Measurements from ENCODE around the gene RALY. TPM values are rescaled to one million over a fixed set of nuclear protein-coding genes. Genes with fewer than 3 reads are reported as not detected.

The RALY gene
- total RNA-seq, 1 donor from 2014 or later = 104 TPM

GRCh38 chr20:34040300-34040995 is 46.7 kb downstream of the RALY start:
- DNase-seq (peak; percentile 59), ATAC-seq (peak; percentile 79)
- intact Hi-C loops (cut with micrococcal nuclease) = no loop called here

GRCh38 chr20:34041226-34041625 is 47.5 kb downstream of the RALY start:
- DNase-seq (no peak), ATAC-seq (no peak)
- intact Hi-C loops (cut with micrococcal nuclease) = no loop called here

GRCh38 chr20:34042262-34042661 is 48.6 kb downstream of the RALY start:
- DNase-seq (peak; percentile 34), ATAC-seq (peak; percentile 75)
- intact Hi-C loops (cut with micrococcal nuclease) = no loop called here

- intact Hi-C loops (cut with micrococcal nuclease) = no loop called here
- peak; percentile 5 for ATAC-seq
- DNase-seq = no peak
Measured at GRCh38 chr20:34043025-34043424, 49.3 kb downstream of the RALY start.

GRCh38 chr20:34045294-34045693 is 51.6 kb downstream of the RALY start:
- ATAC-seq (peak; percentile 66), DNase-seq (peak; percentile 49)
- intact Hi-C loops (cut with micrococcal nuclease) = no loop called here

GRCh38 chr20:34045930-34046725 is 52.4 kb downstream of the RALY start:
- no peak for ATAC-seq
- no peak for DNase-seq
- intact Hi-C loops (cut with micrococcal nuclease) = no loop called here

GRCh38 chr20:34047010-34047687 is 53.4 kb downstream of the RALY start:
- DNase-seq (no peak), ATAC-seq (no peak)
- intact Hi-C loops (cut with micrococcal nuclease) = no loop called here

GRCh38 chr20:34047917-34048316 is 54.2 kb downstream of the RALY start:
- DNase-seq = no peak
- no peak for ATAC-seq
- intact Hi-C loops (cut with micrococcal nuclease) = no loop called here

- ATAC-seq = no peak
- intact Hi-C loops (cut with micrococcal nuclease) = no loop called here
- DNase-seq = no peak
Measured at GRCh38 chr20:34049389-34049788, 55.7 kb downstream of the RALY start.

GRCh38 chr20:34049897-34050695 is 56.4 kb downstream of the RALY start:
- DNase-seq (no peak), ATAC-seq (peak; percentile 75)
- intact Hi-C loops (cut with micrococcal nuclease) = loop anchor here (10.0 kb wide), 1 partner anchor 45 kb away; no protein-coding TSS in a partner anchor

- no peak for DNase-seq
- no peak for ATAC-seq
- intact Hi-C loops (cut with micrococcal nuclease) = loop anchor here (10.0 kb wide), 1 partner anchor 48 kb away; no protein-coding TSS in a partner anchor
Measured at GRCh38 chr20:34052414-34052813, 58.7 kb downstream of the RALY start.

- intact Hi-C loops (cut with micrococcal nuclease) = loop anchor here (10.0 kb wide), 1 partner anchor 50 kb away; no protein-coding TSS in a partner anchor
- ATAC-seq (peak; percentile 51), DNase-seq (no peak)
Measured at GRCh38 chr20:34055290-34055689, 61.6 kb downstream of the RALY start.

GRCh38 chr20:34058831-34059230 is 65.1 kb downstream of the RALY start:
- DNase-seq = no peak
- no peak for ATAC-seq
- intact Hi-C loops (cut with micrococcal nuclease) = loop anchor here (10.0 kb wide), 1 partner anchor 54 kb away; no protein-coding TSS in a partner anchor

- DNase-seq (no peak), ATAC-seq (no peak)
- intact Hi-C loops (cut with micrococcal nuclease) = no loop called here
Measured at GRCh38 chr20:34060970-34061369, 67.3 kb downstream of the RALY start.

GRCh38 chr20:34061695-34062094 is 68.0 kb downstream of the RALY start:
- intact Hi-C loops (cut with micrococcal nuclease) = no loop called here
- ATAC-seq (no peak), DNase-seq (no peak)

- no peak for ATAC-seq
- intact Hi-C loops (cut with micrococcal nuclease) = no loop called here
Measured at GRCh38 chr20:34062570-34063482, 69.1 kb downstream of the RALY start.

GRCh38 chr20:34064286-34064685 is 70.6 kb downstream of the RALY start:
- ATAC-seq (no peak), DNase-seq (no peak)
- intact Hi-C loops (cut with micrococcal nuclease) = no loop called here

More at GRCh38 chr20:34062570-34063482, 69.1 kb downstream of the RALY start:
- DNase-seq = no peak

- no peak for DNase-seq
- intact Hi-C loops (cut with micrococcal nuclease) = no loop called here
- no peak for ATAC-seq
Measured at GRCh38 chr20:34065260-34065659, 71.5 kb downstream of the RALY start.

Measured in left ventricle myocardium superior (tissue), 1 donor.